HEK293 (cell line): ENCODE measurements around the gene MAP4K5.
A peak's percentile ranks its signal among the peaks of the same experiment; 100 is the strongest.

Experiments
- CTCF ChIA-PET: fragments of 350-600 bp; formaldehyde crosslinking; extraction: SDS; loops from one replicate; lab custom pipeline; 2021; ENCODE audit warnings: antibody characterized with exemption; lab: Yijun Ruan, JAX
- POLR2A ChIA-PET: fragments of 300-600 bp; formaldehyde crosslinking; extraction: SDS; loops from one replicate; lab custom pipeline; 2020; ENCODE audit warnings: antibody characterized with exemption, inconsistent platforms; lab: Yijun Ruan, JAX
- H3K27ac ChIP-seq: fragments of 200-500 bp; sonication (Bioruptor generic); 2 replicates; pipeline ENCODE4 v1.5.1; 2014; ENCODE audit warnings: low read depth, low read length, control low read depth, inconsistent platforms; ENCODE audit errors: extremely low read depth
- H3K36me3 ChIP-seq, 2 experiments: fragments of 200-500 bp in 1 of 2; sonication (Bioruptor generic) in 1 of 2; 1 replicate in 1 of 2; 2 replicates in 1 of 2; pipeline ENCODE4 v1.5.1; 2014 to 2017; ENCODE audit warnings: inconsistent platforms in 2 of 2, low read length in 2 of 2; ENCODE audit not compliant: control insufficient read depth in 2 of 2, insufficient read depth in 1 of 2
- H3K4me1 ChIP-seq: fragments of 200-500 bp; sonication (Bioruptor generic); 2 replicates; pipeline ENCODE4 v1.5.1; 2014; ENCODE audit warnings: mild to moderate bottlenecking, low read length, inconsistent platforms; ENCODE audit not compliant: control insufficient read depth, insufficient read depth
- H3K4me3 ChIP-seq: 2 replicates; pipeline ENCODE4 v1.5.1; 2011; ENCODE audit warnings: low read depth, mild to moderate bottlenecking, control low read depth, low read length, moderate library complexity
- H3K9me3 ChIP-seq: fragments of 200-500 bp; sonication (Bioruptor generic); 2 replicates; pipeline ENCODE4 v1.5.1; 2014; ENCODE audit warnings: low read depth, low read length, inconsistent platforms; ENCODE audit not compliant: control insufficient read depth, insufficient read depth
- BCL11A ChIP-seq: fragments of 450-650 bp; formaldehyde crosslinking; IDR thresholded peaks from 2 replicates; pipeline ENCODE4 v1.5.1; 2016; ENCODE audit warnings: low read depth, missing biosample characterization, missing genetic modification characterization
- FEZF1 ChIP-seq: fragments of 450-650 bp; formaldehyde crosslinking; IDR thresholded peaks from 2 replicates; pipeline ENCODE4 v1.5.1; 2016; ENCODE audit warnings: missing biosample characterization, missing genetic modification characterization
- HOXA7 ChIP-seq: sonication (generic); formaldehyde crosslinking; IDR thresholded peaks from 2 replicates; pipeline ENCODE4 v1.8.1; 2022; ENCODE audit warnings: missing genetic modification reagents, borderline replicate concordance
- INSM2 ChIP-seq: fragments of 450-650 bp; formaldehyde crosslinking; IDR thresholded peaks from 2 replicates; pipeline ENCODE4 v1.5.1; 2016; ENCODE audit warnings: missing biosample characterization, missing genetic modification characterization
- PRDM10 ChIP-seq: fragments of 450-650 bp; formaldehyde crosslinking; IDR thresholded peaks from 2 replicates; pipeline ENCODE4 v1.5.1; 2016; ENCODE audit warnings: missing biosample characterization, missing genetic modification characterization
- PRDM6 ChIP-seq: fragments of 450-650 bp; formaldehyde crosslinking; IDR thresholded peaks from 2 replicates; pipeline ENCODE4 v1.5.1; 2017; ENCODE audit warnings: missing biosample characterization, missing genetic modification characterization
- SALL2 ChIP-seq: fragments of 450-650 bp; formaldehyde crosslinking; IDR thresholded peaks from 2 replicates; pipeline ENCODE4 v1.5.0; 2017; ENCODE audit warnings: missing biosample characterization, mild to moderate bottlenecking, missing genetic modification characterization, borderline replicate concordance
- ZBTB26 ChIP-seq: fragments of 450-650 bp; formaldehyde crosslinking; optimal IDR thresholded peaks from 2 replicates; pipeline ENCODE3; 2016; ENCODE audit warnings: missing biosample characterization, mild to moderate bottlenecking, missing genetic modification characterization
- ZNF121 ChIP-seq: fragments of 450-650 bp; formaldehyde crosslinking; IDR thresholded peaks from 2 replicates; pipeline ENCODE4 v1.5.1; 2016; ENCODE audit warnings: missing biosample characterization, missing genetic modification characterization
- ZNF148 ChIP-seq: fragments of 450-650 bp; formaldehyde crosslinking; IDR thresholded peaks from 2 replicates; pipeline ENCODE4 v1.5.0; 2017; ENCODE audit warnings: missing biosample characterization, missing genetic modification characterization, borderline replicate concordance
- ZNF211 ChIP-seq: fragments of 450-650 bp; formaldehyde crosslinking; IDR thresholded peaks from 2 replicates; pipeline ENCODE4 v1.5.1; 2016; ENCODE audit warnings: low read depth, missing biosample characterization, missing genetic modification characterization
- ZNF23 ChIP-seq: fragments of 450-650 bp; formaldehyde crosslinking; IDR thresholded peaks from 2 replicates; pipeline ENCODE4 v1.5.1; 2016; ENCODE audit warnings: missing biosample characterization, missing genetic modification characterization, borderline replicate concordance
- ZNF341 ChIP-seq: fragments of 450-650 bp; formaldehyde crosslinking; IDR thresholded peaks from 2 replicates; pipeline ENCODE4; 2016; ENCODE audit warnings: low read depth, missing biosample characterization, missing genetic modification characterization
- ZNF433 ChIP-seq: fragments of 450-650 bp; formaldehyde crosslinking; IDR thresholded peaks from 2 replicates; pipeline ENCODE4 v1.5.1; 2016; ENCODE audit warnings: missing biosample characterization, missing genetic modification characterization, low read depth
- ZNF658 ChIP-seq: fragments of 450-650 bp; formaldehyde crosslinking; IDR thresholded peaks from 2 replicates; pipeline ENCODE4; 2016; ENCODE audit warnings: missing biosample characterization, missing genetic modification characterization

MAP4K5 gene

GRCh38 chr14:50407111-50407812 lies 125.1 kb downstream of the MAP4K5 start (continued):
- TF ChIP-seq HOXA7 (CRISPR knock-in tag) (no peak), FEZF1 (tag by site-specific recombination) (no peak), ZNF23 (tag by site-specific recombination) (no peak), ZBTB26 (tag by site-specific recombination) (no peak), ZNF433 (tag by site-specific recombination) (no peak)

- TF ChIP-seq ZNF121 (tag by site-specific recombination) (no peak), PRDM6 (tag by site-specific recombination) (peak; percentile 29; the same call in 1 of the 2 replicates), SALL2 (no peak)
- POLR2A ChIA-PET = no interaction called here
- 0 out of 2 replicates have a peak overlapping the region, but pooled peaks have one; percentile 2 for H3K27ac ChIP-seq
- H3K4me1 ChIP-seq = peaks cover 12% of the 10 kb centered on the region
- no peak overlapping the region for H3K4me3 ChIP-seq
- CTCF ChIA-PET = no interaction called here
- no peaks in the 10 kb centered on the region for H3K9me3 ChIP-seq
- H3K36me3 ChIP-seq = no peaks in the 10 kb centered on the region
Observed at GRCh38 chr14:50403419-50403818, 128.9 kb downstream of the MAP4K5 start.

GRCh38 chr14:50402965-50403364 lies 129.4 kb downstream of the MAP4K5 start:
- H3K4me1 ChIP-seq = peaks cover 12% of the 10 kb centered on the region
- TF ChIP-seq INSM2 (tag by site-specific recombination) (no peak), ZNF658 (tag by site-specific recombination) (no peak)
- POLR2A ChIA-PET = no interaction called here
- 0 out of 2 replicates have a peak overlapping the region, but pooled peaks have one; percentile 2 for H3K27ac ChIP-seq
- H3K36me3 ChIP-seq = no peaks in the 10 kb centered on the region
- H3K4me3 ChIP-seq = no peak overlapping the region
- CTCF ChIA-PET = interaction anchor here (0.6 to 0.7 kb wide), 2 partner anchors 341 to 1214 kb away, joined by 3 read pairs; no protein-coding TSS in a partner anchor
- H3K9me3 ChIP-seq = no peaks in the 10 kb centered on the region

GRCh38 chr14:50400461-50400860 lies 131.9 kb downstream of the MAP4K5 start:
- no peaks in the 10 kb centered on the region for H3K9me3 ChIP-seq
- ChIA-PET POLR2A (interaction anchor here (0.6 kb wide), 1 partner anchor 78 kb away, joined by 4 read pairs; no protein-coding TSS in a partner anchor), CTCF (no interaction called here)
- H3K27ac ChIP-seq = no peak overlapping the region
- H3K4me3 ChIP-seq = no peak overlapping the region
- peaks cover 16% of the 10 kb centered on the region for H3K4me1 ChIP-seq
- H3K36me3 ChIP-seq = no peaks in the 10 kb centered on the region
- no peak for TF ChIP-seq BCL11A (tag by site-specific recombination)
- no peak for TF ChIP-seq ZNF148 (tag by site-specific recombination)
- TF ChIP-seq PRDM10 = no peak
- TF ChIP-seq ZNF211 = no peak
- TF ChIP-seq ZNF341 (tag by site-specific recombination) = no peak
- TF ChIP-seq PRDM6 (tag by site-specific recombination) = no peak
